K562 (cell line): ENCODE results near the gene TMEM87A. TPM values are rescaled to one million over a fixed set of nuclear protein-coding genes. Genes with fewer than 3 reads are reported as not detected.
A peak's percentile ranks its signal among the peaks of the same experiment; 100 is the strongest.

Experiments used
- AFF4 ChIP-seq: sonication (generic); formaldehyde crosslinking; IDR thresholded peaks from 2 replicates; pipeline ENCODE4 v1.8.0; 2023; ENCODE audit warnings: mild to moderate bottlenecking, missing genetic modification reagents
- BACH1 ChIP-seq: fragments of 200-800 bp; sonication (Bioruptor generic); IDR thresholded peaks from 2 replicates; pipeline ENCODE4 v1.6.1; 2016; ENCODE audit warnings: missing genetic modification characterization, missing compliant biosample characterization
- CBFA2T3 ChIP-seq: fragments of 450-650 bp; IDR thresholded peaks from 2 replicates; pipeline ENCODE4 v1.6.1; 2017
- CCNT2 ChIP-seq: IDR thresholded peaks from 2 replicates; pipeline ENCODE4 v1.6.1; 2011; ENCODE audit warnings: borderline replicate concordance, low read depth, mild to moderate bottlenecking, moderate library complexity, mixed read lengths, low read length; ENCODE audit not compliant: insufficient read length; ENCODE audit errors: extremely low read depth
- CXXC5 ChIP-seq: fragments of 250-450 bp; sonication (Bioruptor Pico); IDR thresholded peaks from 2 replicates; pipeline ENCODE4 v1.8.0; 2022; ENCODE audit warnings: inconsistent platforms, mild to moderate bottlenecking, moderate library complexity
- DIDO1 ChIP-seq: fragments of 450-650 bp; IDR thresholded peaks from 2 replicates; pipeline ENCODE4 v1.6.1; 2016; ENCODE audit warnings: low read depth, missing biosample characterization, missing genetic modification characterization
- E2F5 ChIP-seq: sonication (generic); formaldehyde crosslinking; IDR thresholded peaks from 2 replicates; pipeline ENCODE4 v1.8.0; 2022; ENCODE audit warnings: mild to moderate bottlenecking, missing genetic modification reagents
- FOXJ3 ChIP-seq: sonication (generic); formaldehyde crosslinking; IDR thresholded peaks from 2 replicates; pipeline ENCODE4 v1.4.0; 2020; ENCODE audit warnings: mild to moderate bottlenecking, missing genetic modification reagents
- MAFK ChIP-seq: IDR thresholded peaks from 2 replicates; pipeline ENCODE4 v1.6.1; 2011; ENCODE audit warnings: low read length, improper control_type of control experiment
- MCM7 ChIP-seq, 2 experiments: fragments of 450-650 bp; IDR thresholded peaks; 2 replicates each; pipeline ENCODE4 v1.6.1; 2016 to 2018
- MTA2 ChIP-seq: fragments of 450-650 bp; IDR thresholded peaks from 2 replicates; pipeline ENCODE4 v1.6.1; 2016; ENCODE audit warnings: low read depth
- MTF1 ChIP-seq: fragments of 250-450 bp; sonication (Bioruptor Pico); IDR thresholded peaks from 2 replicates; pipeline ENCODE4 v1.9.0; 2021; ENCODE audit warnings: moderate library complexity, mild to moderate bottlenecking, inconsistent platforms, borderline replicate concordance
- TAF7 ChIP-seq: fragments of 450-650 bp; IDR thresholded peaks from 2 replicates; pipeline ENCODE4 v1.6.1; 2016; ENCODE audit warnings: missing genetic modification characterization, missing compliant biosample characterization
- TCF7 ChIP-seq: sonication (generic); IDR thresholded peaks from 2 replicates; pipeline ENCODE4 v1.6.1; 2016; ENCODE audit warnings: antibody characterized with exemption, borderline replicate concordance
- TGIF2 ChIP-seq: sonication (generic); formaldehyde crosslinking; IDR thresholded peaks from 2 replicates; pipeline ENCODE4 v1.8.1; 2022; ENCODE audit warnings: mild to moderate bottlenecking, missing genetic modification reagents, moderate library complexity
- polyA plus RNA-seq, 8 experiments: library from polyadenylated mRNA; depleted of rRNA in 4 of 8; stranded (reverse) in 5 of 8; unstranded in 3 of 8; fragments of >200 nt; fragmentation: Nextera tagmentation in 2 of 8; fragmentation: Illumina TruSeq in 1 of 8; extraction: Ambion mirVana in 2 of 8; extraction: Trizol in 1 of 8; gene quantifications; 2 replicates each; pipeline versions ENCODE4 v1.2.1 to v1.2.3, GENCODE V29; 2011 to 2014; ENCODE audit warnings: inconsistent platforms in 1 of 8, missing spikeins in 1 of 8
- total RNA-seq, 7 experiments: library from RNA; depleted of rRNA in 6 of 7; stranded (reverse); fragments of >200 nt in 6 of 7; fragmentation: Illumina TruSeq in 2 of 7; extraction: Trizol in 2 of 7; gene quantifications; 2 replicates each; pipeline versions ENCODE4 v1.2.1 to v1.2.3, GENCODE V29; 2011 to 2021; ENCODE audit warnings: low replicate concordance in 1 of 7
- TF ChIP-seq, protein P1 (sequence below): fragments of 200-800 bp; sonication (Bioruptor generic); IDR thresholded peaks from 2 replicates; pipeline ENCODE4 v1.6.1; 2017; ENCODE audit warnings: missing genetic modification characterization, missing compliant biosample characterization
- TF ChIP-seq, protein P2 (sequence below): IDR thresholded peaks from 3 replicates; pipeline ENCODE4 v1.6.1; 2011; ENCODE audit warnings: borderline replicate concordance, mild to moderate bottlenecking; ENCODE audit not compliant: insufficient read length, insufficient read depth

The TMEM87A gene
- total and polyA plus RNA-seq, 9 of the 15 experiments (the other 6 are each of a cell fraction or from before 2014, with no cell fraction given) = 16.6 to 43.3 (median 29.6) TPM

DNA sequence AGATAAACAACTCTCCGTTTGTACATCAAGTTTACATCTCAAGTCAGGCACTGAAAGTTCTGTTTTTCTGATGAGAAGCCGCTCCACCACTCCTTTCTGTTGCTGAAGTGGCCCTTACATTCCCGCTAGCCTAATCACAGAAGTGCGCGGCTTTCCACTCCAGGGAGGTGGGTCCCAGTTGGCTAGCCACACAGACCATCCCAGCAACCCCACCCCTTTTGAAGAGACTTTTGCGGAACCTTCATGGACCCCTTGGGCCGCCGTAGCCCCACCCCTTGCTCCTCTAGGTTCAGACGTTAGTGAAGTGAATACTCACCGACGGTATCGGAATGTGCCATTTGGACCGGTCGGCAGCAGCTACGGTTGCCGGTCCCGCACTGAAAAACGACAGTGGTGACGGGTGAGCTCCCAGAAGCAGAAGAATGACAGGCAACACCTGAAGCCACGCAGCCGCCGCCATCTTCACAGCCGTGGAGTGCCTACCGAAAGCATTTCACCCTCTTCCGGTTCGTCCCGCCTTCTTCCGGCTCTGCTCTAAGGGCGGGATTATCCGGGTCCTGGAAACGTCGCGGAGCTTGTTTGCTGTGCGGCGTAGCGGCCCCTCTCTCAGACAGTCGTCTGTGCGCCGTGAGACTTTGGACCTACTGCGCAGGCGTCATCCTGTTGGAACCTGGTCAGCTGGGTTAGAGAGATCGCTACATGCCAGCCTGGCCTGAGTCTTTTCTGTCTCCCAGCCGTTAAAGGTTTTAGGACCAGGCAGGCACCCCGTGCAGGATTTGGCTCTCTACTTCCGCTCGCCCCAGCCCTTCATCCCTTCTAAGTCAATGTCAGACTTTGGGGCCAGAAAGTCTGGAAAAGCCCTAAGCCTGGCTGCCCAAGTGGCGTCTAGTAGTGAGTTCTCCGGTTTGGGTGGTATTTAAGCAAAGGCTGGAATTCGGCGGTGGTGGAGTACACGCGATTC lies at the start of gene TMEM87A, which contains the start of gene GANC (continued):
- no peak for TF ChIP-seq AFF4
- no peak for TF ChIP-seq CCNT2
- 0 out of 2 replicates have a peak, but pooled peaks have one; percentile 15 for TF ChIP-seq BACH1 (tag)
- TF ChIP-seq TCF7 = peak; percentile 34; the same call in 1 of the 2 replicates
- TF ChIP-seq, protein P1, sequence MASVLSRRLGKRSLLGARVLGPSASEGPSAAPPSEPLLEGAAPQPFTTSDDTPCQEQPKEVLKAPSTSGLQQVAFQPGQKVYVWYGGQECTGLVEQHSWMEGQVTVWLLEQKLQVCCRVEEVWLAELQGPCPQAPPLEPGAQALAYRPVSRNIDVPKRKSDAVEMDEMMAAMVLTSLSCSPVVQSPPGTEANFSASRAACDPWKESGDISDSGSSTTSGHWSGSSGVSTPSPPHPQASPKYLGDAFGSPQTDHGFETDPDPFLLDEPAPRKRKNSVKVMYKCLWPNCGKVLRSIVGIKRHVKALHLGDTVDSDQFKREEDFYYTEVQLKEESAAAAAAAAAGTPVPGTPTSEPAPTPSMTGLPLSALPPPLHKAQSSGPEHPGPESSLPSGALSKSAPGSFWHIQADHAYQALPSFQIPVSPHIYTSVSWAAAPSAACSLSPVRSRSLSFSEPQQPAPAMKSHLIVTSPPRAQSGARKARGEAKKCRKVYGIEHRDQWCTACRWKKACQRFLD (CRISPR knock-in tag) = 0 out of 2 replicates have a peak, but pooled peaks have one; percentile 19
- no peak for TF ChIP-seq MAFK
- TF ChIP-seq CXXC5 = peak; percentile 84
- TF ChIP-seq MTF1 = no peak
- TF ChIP-seq, protein P2, sequence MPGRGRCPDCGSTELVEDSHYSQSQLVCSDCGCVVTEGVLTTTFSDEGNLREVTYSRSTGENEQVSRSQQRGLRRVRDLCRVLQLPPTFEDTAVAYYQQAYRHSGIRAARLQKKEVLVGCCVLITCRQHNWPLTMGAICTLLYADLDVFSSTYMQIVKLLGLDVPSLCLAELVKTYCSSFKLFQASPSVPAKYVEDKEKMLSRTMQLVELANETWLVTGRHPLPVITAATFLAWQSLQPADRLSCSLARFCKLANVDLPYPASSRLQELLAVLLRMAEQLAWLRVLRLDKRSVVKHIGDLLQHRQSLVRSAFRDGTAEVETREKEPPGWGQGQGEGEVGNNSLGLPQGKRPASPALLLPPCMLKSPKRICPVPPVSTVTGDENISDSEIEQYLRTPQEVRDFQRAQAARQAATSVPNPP = no peak
- no peak for TF ChIP-seq TGIF2 (CRISPR knock-in tag)
- no peak for TF ChIP-seq MTA2
- TF ChIP-seq E2F5 (CRISPR knock-in tag) = 0 out of 2 replicates have a peak, but pooled peaks have one; percentile 28
- no peak for TF ChIP-seq CBFA2T3
- peak; percentile 75; the same call in 1 of the 2 replicates for TF ChIP-seq DIDO1 (tag)
- TF ChIP-seq MCM7 (IDR thresholded peaks at IDR 0.05) = no peak; a peak in 1 of 4 replicates
- peak; percentile 98 for TF ChIP-seq TAF7 (tag)
- no peak for TF ChIP-seq FOXJ3
